Body of pancreas (tissue), 4 donors: ENCODE results near the gene SYNE1.

ENCODE experiments used
- CTCF ChIP-seq, 7 experiments: fragments of 450-650 bp in 4 of 7; fragments of 200-600 bp in 3 of 7; sonication (generic) in 3 of 7; IDR thresholded peaks; one replicate each; pipeline ENCODE4 v1.5.1; 2016 to 2019; ENCODE audit warnings: antibody characterized with exemption in 7 of 7
- POLR2A ChIP-seq, 3 donors: fragments of 450-650 bp; IDR thresholded peaks; one replicate each; pipeline ENCODE4 v1.6.1; 2016; ENCODE audit warnings: antibody characterized with exemption in 3 of 3, mild to moderate bottlenecking in 2 of 3

GRCh38 chr6:152123076-152123475, 514.1 kb downstream of the SYNE1 start:
- no peak for TF ChIP-seq POLR2A (IDR thresholded peaks at IDR 0.05)
- TF ChIP-seq CTCF (IDR thresholded peaks at IDR 0.05): no peak
